Natural killer cell (primary cell): ENCODE data around the gene IWS1. TPM values are rescaled to one million over a fixed set of nuclear protein-coding genes. Genes with fewer than 3 reads are reported as not detected.
"Not testable (repeated sequence)": the region's sequence is repeated elsewhere in the genome, so short reads cannot be mapped to it uniquely, and the experiment has no call there.

Experiments used
- ATAC-seq, 3 donors: fragments of 150-1000 bp in 2 of 3; fragments of 200-7000 bp in 1 of 3; cut with Tn5 transposase; 1 replicate in 1 of 3; 2 replicates in 2 of 3; pipeline ENCODE4 v1.10.0; 2021; ENCODE audit warnings: mild to moderate bottlenecking in 2 of 3, moderate library complexity in 2 of 3
- DNase-seq, 2 donors: peaks; one replicate each; pipeline versions ENCODE4 v3.0.0 to v3.0.0-alpha.2; 2013 to 2021; ENCODE audit warnings: mixed read lengths in 1 of 2
- H3K27ac ChIP-seq: one replicate; pipeline ENCODE4 v1.5.1; 2013; ENCODE audit warnings: mild to moderate bottlenecking, low read length
- H3K27me3 ChIP-seq: one replicate; pipeline ENCODE4 v1.6.1; 2013; ENCODE audit warnings: low read length; ENCODE audit not compliant: control insufficient read depth, insufficient read depth
- H3K36me3 ChIP-seq: one replicate; pipeline ENCODE4 v1.6.1; 2013; ENCODE audit warnings: low read length; ENCODE audit not compliant: control insufficient read depth, insufficient read depth
- H3K4me1 ChIP-seq: one replicate; pipeline ENCODE4 v1.6.1; 2013; ENCODE audit warnings: low read length; ENCODE audit not compliant: control insufficient read depth, insufficient read depth
- H3K4me3 ChIP-seq: one replicate; pipeline ENCODE4 v1.5.1; 2013; ENCODE audit warnings: low read length
- H3K9me3 ChIP-seq: one replicate; pipeline ENCODE4 v1.6.1; 2013; ENCODE audit warnings: low read length; ENCODE audit not compliant: control insufficient read depth, insufficient read depth
- H3K27ac Mint-ChIP-seq, 2 donors: one replicate each; pipeline ENCODE4 v1.8.0; 2022; ENCODE audit warnings: mild to moderate bottlenecking in 2 of 2, mixed read lengths in 2 of 2, moderate library complexity in 1 of 2
- H3K27me3 Mint-ChIP-seq, 2 donors: one replicate each; pipeline ENCODE4 v1.8.0; 2022; ENCODE audit warnings: low read depth in 2 of 2, mixed read lengths in 2 of 2
- H3K36me3 Mint-ChIP-seq: one replicate; pipeline ENCODE4 v1.8.0; 2022; ENCODE audit warnings: mixed read lengths
- H3K4me1 Mint-ChIP-seq, 2 donors: one replicate each; pipeline ENCODE4 v1.8.0; 2022; ENCODE audit warnings: mixed read lengths in 2 of 2
- H3K4me3 Mint-ChIP-seq: one replicate; pipeline ENCODE4 v1.8.0; 2022; ENCODE audit warnings: mild to moderate bottlenecking, moderate library complexity, mixed read lengths
- H3K9me3 Mint-ChIP-seq, 2 donors: one replicate each; pipeline ENCODE4 v1.8.0; 2022; ENCODE audit warnings: mixed read lengths in 2 of 2
- CTCF ChIP-seq: fragments of 200-600 bp; IDR thresholded peaks from one replicate; pipeline ENCODE4 v1.8.0; 2022; ENCODE audit warnings: antibody characterized with exemption
- WGBS: methylation state at CpG from one replicate; pipeline ENCODE4 v1.1.7; 2013; ENCODE audit warnings: missing lambda C conversion rate; ENCODE audit not compliant: insufficient coverage; 5-methylcytosine and 5-hydroxymethylcytosine counted together
- intact Hi-C: fragments of 100-400 bp; cut with micrococcal nuclease; formaldehyde crosslinking; loops from one replicate; pipeline ENCODE4 v1.14.2; 2022
- total RNA-seq, 4 donors: library from RNA; stranded (reverse); fragments of 120-200 nt in 1 of 4; gene quantifications; one replicate each; pipeline versions ENCODE4 v1.2.3 to v1.2.4, GENCODE V29; 2013 to 2022

The IWS1 gene
- total RNA-seq, 3 donors from 2014 or later (not counting 1 experiment from before 2014, with no cell fraction given) = 21.7 to 27.1 (median 23.9) TPM

GRCh38 chr2:127574656-127575055, 48.4 kb upstream of the IWS1 start:
- Mint-ChIP-seq H3K4me1 (peaks cover 6 to 17% of the 10 kb centered on the region in 2 donors), H3K4me3 (no peak overlapping the region), H3K9me3 (no peaks in the 10 kb centered on the region), H3K36me3 (no peaks in the 10 kb centered on the region), H3K27ac (peak overlapping the region in 1 of 2 donors; percentile 15), H3K27me3 (peaks cover 0 to 2% of the 10 kb centered on the region in 2 donors)
- H3K4me1 ChIP-seq = peaks cover 28% of the 10 kb centered on the region
- WGBS = 76% methylated on average over 3 of the region's 3 CpGs
- H3K27ac ChIP-seq = no peak overlapping the region
- no peaks in the 10 kb centered on the region for H3K27me3 ChIP-seq
- ATAC-seq = no peak
- no peak for DNase-seq
- H3K36me3 ChIP-seq = no peaks in the 10 kb centered on the region
- no peaks in the 10 kb centered on the region for H3K9me3 ChIP-seq
- intact Hi-C loops = no loop called here
- TF ChIP-seq CTCF = no peak
- no peak overlapping the region for H3K4me3 ChIP-seq

DNA sequence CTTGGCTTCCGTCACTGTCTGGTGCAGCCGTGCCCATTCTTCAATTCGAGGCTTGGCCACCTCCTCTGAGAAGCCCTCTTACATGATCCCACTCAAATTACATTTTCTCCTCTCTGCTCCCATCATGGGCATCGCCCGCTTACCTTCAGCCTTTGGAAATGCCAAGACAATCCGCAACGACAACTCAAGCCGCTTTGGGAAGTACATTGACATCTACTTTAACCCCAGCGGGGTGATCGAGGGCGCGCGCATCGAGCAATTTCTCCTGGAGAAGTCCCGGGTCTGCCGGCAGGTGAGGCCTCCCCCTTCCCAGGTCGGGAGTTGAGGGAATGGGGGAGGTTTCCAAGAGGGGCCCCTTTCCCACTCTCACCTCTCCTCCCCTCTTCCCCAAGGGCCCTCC, 47.5 kb upstream of the IWS1 start:
- peaks cover 6 to 17% of the 10 kb centered on the region in 2 donors for H3K4me1 Mint-ChIP-seq
- Histone ChIP-seq H3K4me3 (no peak overlapping the region), H3K36me3 (no peaks in the 10 kb centered on the region), H3K27me3 (no peaks in the 10 kb centered on the region), H3K4me1 (peaks cover 28% of the 10 kb centered on the region), H3K9me3 (no peaks in the 10 kb centered on the region), H3K27ac (no peak overlapping the region)
- peaks cover 0 to 2% of the 10 kb centered on the region in 2 donors for H3K27me3 Mint-ChIP-seq
- no peak overlapping the region for H3K4me3 Mint-ChIP-seq
- ATAC-seq (no peak), DNase-seq (peak in 1 of 2 donors; percentile 12)
- intact Hi-C loops = no loop called here
- no peak overlapping the region for H3K27ac Mint-ChIP-seq
- no peak for TF ChIP-seq CTCF
- no peaks in the 10 kb centered on the region for H3K36me3 Mint-ChIP-seq
- H3K9me3 Mint-ChIP-seq = no peaks in the 10 kb centered on the region
- WGBS = 97% methylated on average over 14 of the region's 17 CpGs

DNA sequence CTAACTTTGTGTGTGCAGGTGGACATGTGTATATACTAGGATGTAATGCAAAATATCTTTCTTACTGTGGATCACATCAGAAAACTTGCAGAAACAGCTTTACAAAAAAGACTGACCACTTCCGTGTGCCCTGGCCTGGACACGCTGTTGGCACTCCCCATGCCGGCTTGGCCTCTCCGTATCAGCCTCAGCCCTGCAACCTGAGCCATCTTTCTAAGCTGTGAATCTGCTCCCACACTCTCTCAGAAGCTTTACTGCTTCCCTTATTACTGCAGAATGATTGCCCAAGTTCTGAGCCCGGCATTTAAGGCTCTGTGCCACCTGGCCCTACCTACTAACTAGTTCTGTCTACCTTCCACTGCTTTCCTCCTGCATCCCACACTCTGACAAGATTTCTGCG, 47.0 kb upstream of the IWS1 start:
- H3K4me1 ChIP-seq = peaks cover 28% of the 10 kb centered on the region
- H3K36me3 Mint-ChIP-seq = no peaks in the 10 kb centered on the region
- no peak overlapping the region for H3K27ac Mint-ChIP-seq
- DNase-seq (no peak), ATAC-seq (no peak)
- H3K36me3 ChIP-seq = no peaks in the 10 kb centered on the region
- H3K27me3 ChIP-seq = no peaks in the 10 kb centered on the region
- no peak overlapping the region for H3K27ac ChIP-seq
- H3K4me3 ChIP-seq = no peak overlapping the region
- peaks cover 0 to 2% of the 10 kb centered on the region in 2 donors for H3K27me3 Mint-ChIP-seq
- intact Hi-C loops = no loop called here
- no peaks in the 10 kb centered on the region for H3K9me3 ChIP-seq
- H3K9me3 Mint-ChIP-seq = no peaks in the 10 kb centered on the region
- TF ChIP-seq CTCF = no peak
- WGBS = 88% methylated on average over 6 of the region's 6 CpGs
- H3K4me3 Mint-ChIP-seq = no peak overlapping the region
- peaks cover 6 to 17% of the 10 kb centered on the region in 2 donors for H3K4me1 Mint-ChIP-seq

- intact Hi-C loops = no loop called here
- Histone ChIP-seq H3K27me3 (no peaks in the 10 kb centered on the region), H3K27ac (no peak overlapping the region), H3K4me1 (peaks cover 27% of the 10 kb centered on the region), H3K9me3 (no peaks in the 10 kb centered on the region), H3K36me3 (no peaks in the 10 kb centered on the region), H3K4me3 (no peak overlapping the region)
- Mint-ChIP-seq H3K36me3 (no peaks in the 10 kb centered on the region), H3K9me3 (no peaks in the 10 kb centered on the region), H3K27me3 (peaks cover 0 to 2% of the 10 kb centered on the region in 2 donors), H3K4me1 (peaks cover 6 to 17% of the 10 kb centered on the region in 2 donors), H3K27ac (no peak overlapping the region), H3K4me3 (no peak overlapping the region)
- WGBS = 86% methylated on average over 5 of the region's 5 CpGs
- no peak for ATAC-seq
- DNase-seq = no peak
- TF ChIP-seq CTCF = no peak
These were observed 46.6 kb upstream of the IWS1 start for GRCh38 chr2:127572841-127573240.

DNA sequence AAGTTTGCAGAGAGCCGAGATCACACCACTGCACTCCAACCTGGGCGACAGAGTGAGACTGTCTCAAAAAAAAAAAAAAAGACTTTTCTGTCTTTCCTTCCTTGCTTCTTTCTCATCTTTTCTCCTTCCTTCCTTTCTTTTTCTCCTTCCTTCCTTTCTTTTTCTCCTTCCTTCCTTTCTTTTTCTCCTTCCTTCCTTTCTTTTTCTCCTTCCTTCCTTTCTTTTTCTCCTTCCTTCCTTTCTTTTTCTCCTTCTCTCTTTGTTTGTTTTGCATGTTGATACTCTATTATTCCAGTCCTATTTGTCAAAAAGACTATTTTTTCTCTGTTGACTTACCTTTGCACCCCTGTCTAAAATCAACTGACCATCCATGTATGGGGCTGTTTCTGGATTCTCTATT, 46.1 kb upstream of the IWS1 start:
- intact Hi-C loops = not testable (repeated sequence)

More for the DNA sequence above, 46.1 kb upstream of the IWS1 start:
- H3K27ac Mint-ChIP-seq, DNase-seq, H3K9me3 ChIP-seq, ATAC-seq, H3K27me3 Mint-ChIP-seq, H3K4me3 Mint-ChIP-seq, H3K36me3 ChIP-seq, H3K27me3 ChIP-seq, H3K27ac ChIP-seq, H3K36me3 Mint-ChIP-seq, H3K9me3 Mint-ChIP-seq, H3K4me3 ChIP-seq: not testable (repeated sequence)
- peaks cover 22% of the 10 kb centered on the region for H3K4me1 ChIP-seq
- 92% methylated on average over 2 of the region's 2 CpGs for WGBS
- peaks cover 6 to 17% of the 10 kb centered on the region in 2 donors for H3K4me1 Mint-ChIP-seq
